Mesothelial cell of epicardium (in vitro differentiated cells): ENCODE measurements around the gene ABI3. TPM values are rescaled to one million over a fixed set of nuclear protein-coding genes. Genes with fewer than 3 reads are reported as not detected.

Experiments
- DNase-seq, 2 experiments: peaks; one replicate each; pipeline ENCODE4 v3.0.0; 2021; ENCODE audit warnings: low spot score in 2 of 2; ENCODE audit not compliant: unreplicated experiment in 2 of 2
- H3K27ac Mint-ChIP-seq: 2 replicates; pipeline ENCODE4 v1.8.0; 2021; ENCODE audit warnings: mixed read lengths
- H3K27me3 Mint-ChIP-seq: 2 replicates; pipeline ENCODE4 v1.8.0; 2021; ENCODE audit warnings: low read depth, mixed read lengths
- H3K36me3 Mint-ChIP-seq: 2 replicates; pipeline ENCODE4 v1.8.0; 2021; ENCODE audit warnings: mixed read lengths
- H3K4me1 Mint-ChIP-seq: 2 replicates; pipeline ENCODE4 v1.8.0; 2021; ENCODE audit warnings: mixed read lengths
- H3K4me3 Mint-ChIP-seq: 2 replicates; pipeline ENCODE4 v1.8.0; 2021; ENCODE audit warnings: mild to moderate bottlenecking, moderate library complexity, mixed read lengths
- H3K9me3 Mint-ChIP-seq: 2 replicates; pipeline ENCODE4 v1.8.0; 2021; ENCODE audit warnings: mixed read lengths
- total RNA-seq: library from RNA; stranded (reverse); gene quantifications from 3 replicates; pipeline ENCODE4 v1.2.1, GENCODE V29; 2021
- TF ChIP-seq, protein P1 (sequence below): fragments of 200-600 bp; sonication (generic); IDR thresholded peaks from one replicate; pipeline ENCODE4 v1.5.0; 2021; ENCODE audit warnings: antibody characterized with exemption; ENCODE audit not compliant: unreplicated experiment

Gene ABI3
- total RNA-seq, 1 donor from 2014 or later = 0.69 TPM

GRCh38 chr17:49239963-49240362 is 29.5 kb downstream of the ABI3 start:
- Mint-ChIP-seq H3K4me1 (no peaks in the 10 kb centered on the region), H3K27me3 (peaks cover 16% of the 10 kb centered on the region), H3K36me3 (no peaks in the 10 kb centered on the region), H3K4me3 (no peak overlapping the region), H3K27ac (no peak overlapping the region), H3K9me3 (no peaks in the 10 kb centered on the region)
- no peak for DNase-seq
- TF ChIP-seq, protein P1, sequence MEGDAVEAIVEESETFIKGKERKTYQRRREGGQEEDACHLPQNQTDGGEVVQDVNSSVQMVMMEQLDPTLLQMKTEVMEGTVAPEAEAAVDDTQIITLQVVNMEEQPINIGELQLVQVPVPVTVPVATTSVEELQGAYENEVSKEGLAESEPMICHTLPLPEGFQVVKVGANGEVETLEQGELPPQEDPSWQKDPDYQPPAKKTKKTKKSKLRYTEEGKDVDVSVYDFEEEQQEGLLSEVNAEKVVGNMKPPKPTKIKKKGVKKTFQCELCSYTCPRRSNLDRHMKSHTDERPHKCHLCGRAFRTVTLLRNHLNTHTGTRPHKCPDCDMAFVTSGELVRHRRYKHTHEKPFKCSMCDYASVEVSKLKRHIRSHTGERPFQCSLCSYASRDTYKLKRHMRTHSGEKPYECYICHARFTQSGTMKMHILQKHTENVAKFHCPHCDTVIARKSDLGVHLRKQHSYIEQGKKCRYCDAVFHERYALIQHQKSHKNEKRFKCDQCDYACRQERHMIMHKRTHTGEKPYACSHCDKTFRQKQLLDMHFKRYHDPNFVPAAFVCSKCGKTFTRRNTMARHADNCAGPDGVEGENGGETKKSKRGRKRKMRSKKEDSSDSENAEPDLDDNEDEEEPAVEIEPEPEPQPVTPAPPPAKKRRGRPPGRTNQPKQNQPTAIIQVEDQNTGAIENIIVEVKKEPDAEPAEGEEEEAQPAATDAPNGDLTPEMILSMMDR = no peak

DNA sequence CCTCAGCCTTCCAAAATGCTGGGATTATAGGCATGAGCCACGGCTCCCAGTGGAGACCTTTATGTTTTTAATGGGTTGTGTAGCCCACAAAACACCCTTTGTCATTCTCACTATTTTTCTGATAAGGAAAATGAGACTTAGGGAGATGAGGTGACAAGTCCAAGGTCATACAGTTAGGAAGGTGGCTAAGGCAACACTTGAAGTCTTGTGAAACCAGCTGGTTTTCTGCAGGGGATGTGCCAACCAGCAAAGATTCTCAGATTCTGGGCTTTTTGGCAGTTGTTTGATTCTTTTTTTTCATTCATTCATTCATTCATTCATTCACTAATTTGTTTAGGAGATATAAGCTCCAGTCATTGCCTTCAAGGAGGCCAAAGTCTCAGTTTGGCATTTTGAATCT is 30.1 kb downstream of the ABI3 start:
- TF ChIP-seq, protein P1 = no peak
- H3K27me3 Mint-ChIP-seq = peaks cover 14% of the 10 kb centered on the region
- no peak overlapping the region for H3K4me3 Mint-ChIP-seq
- no peak overlapping the region for H3K27ac Mint-ChIP-seq
- H3K9me3 Mint-ChIP-seq = no peaks in the 10 kb centered on the region
- no peaks in the 10 kb centered on the region for H3K4me1 Mint-ChIP-seq
- DNase-seq = no peak
- no peaks in the 10 kb centered on the region for H3K36me3 Mint-ChIP-seq

GRCh38 chr17:49241040-49241439 is 30.5 kb downstream of the ABI3 start:
- no peak for DNase-seq
- no peaks in the 10 kb centered on the region for H3K36me3 Mint-ChIP-seq
- H3K9me3 Mint-ChIP-seq = no peaks in the 10 kb centered on the region
- no peak overlapping the region for H3K4me3 Mint-ChIP-seq
- no peak overlapping the region for H3K27ac Mint-ChIP-seq
- no peaks in the 10 kb centered on the region for H3K4me1 Mint-ChIP-seq
- H3K27me3 Mint-ChIP-seq = peaks cover 12% of the 10 kb centered on the region
- TF ChIP-seq, protein P1 = no peak

GRCh38 chr17:49241692-49242397 is 31.3 kb downstream of the ABI3 start:
- H3K9me3 Mint-ChIP-seq = no peaks in the 10 kb centered on the region
- no peaks in the 10 kb centered on the region for H3K36me3 Mint-ChIP-seq
- H3K27me3 Mint-ChIP-seq = peaks cover 10% of the 10 kb centered on the region
- H3K4me3 Mint-ChIP-seq = no peak overlapping the region
- TF ChIP-seq, protein P1 = no peak
- no peak for DNase-seq
- H3K4me1 Mint-ChIP-seq = no peaks in the 10 kb centered on the region
- H3K27ac Mint-ChIP-seq = no peak overlapping the region

DNA sequence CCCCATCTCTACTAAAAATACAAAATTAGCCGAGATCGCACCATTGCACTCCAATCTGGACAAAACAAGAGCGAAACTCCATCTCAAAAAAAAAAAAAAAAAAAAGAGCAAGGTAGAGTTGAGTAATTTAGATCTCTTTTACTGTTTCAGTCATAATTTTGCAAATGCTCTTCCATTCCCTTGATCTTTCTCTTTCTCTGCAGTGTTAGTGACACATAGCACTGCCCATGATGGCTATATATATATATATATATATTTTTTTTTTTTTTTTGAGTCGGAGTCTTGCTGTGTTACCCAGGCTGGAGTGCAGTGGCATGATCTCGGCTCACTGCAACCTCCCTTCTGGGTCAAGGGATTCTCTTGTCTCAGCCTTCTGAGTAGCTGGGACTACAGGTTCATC is 32.3 kb downstream of the ABI3 start:
- H3K36me3 Mint-ChIP-seq = no peaks in the 10 kb centered on the region
- H3K27me3 Mint-ChIP-seq = peaks cover 8% of the 10 kb centered on the region
- no peak overlapping the region for H3K27ac Mint-ChIP-seq
- DNase-seq = no peak
- TF ChIP-seq, protein P1 = no peak
- H3K9me3 Mint-ChIP-seq = no peaks in the 10 kb centered on the region
- no peak overlapping the region for H3K4me3 Mint-ChIP-seq
- H3K4me1 Mint-ChIP-seq = no peaks in the 10 kb centered on the region
